Fibroblast of skin of right biceps (primary cell): ENCODE results near the gene NPB.

ENCODE experiments used
- DNase-seq: peaks from one replicate; pipeline ENCODE4 v3.0.0-alpha.2; 2013

Gene NPB

GRCh38 chr17:81870131-81870980, 31.7 kb upstream of the NPB start:
- DNase-seq = peak; percentile 57

DNA sequence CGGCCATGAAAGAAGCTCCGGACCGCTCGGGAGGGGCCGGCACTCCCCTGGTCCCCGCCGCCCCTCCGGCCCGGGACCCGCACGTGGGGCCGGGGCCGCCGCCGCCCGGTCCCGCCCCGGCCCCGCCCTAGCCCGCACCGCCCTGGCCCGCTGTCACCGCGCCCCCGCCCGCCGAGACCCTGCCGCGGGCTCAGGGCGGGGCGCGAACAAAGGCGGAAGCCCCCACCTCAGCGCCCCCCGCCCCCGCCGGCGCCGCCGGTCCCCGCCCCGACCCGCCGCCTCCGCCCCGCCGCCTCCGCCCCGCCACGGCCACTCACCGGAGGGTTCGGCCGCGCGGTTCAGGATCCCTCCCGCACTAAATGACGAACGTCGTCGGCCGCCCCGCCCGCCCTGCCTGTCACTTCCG, 31.1 kb upstream of the NPB start, which contains the start of gene ARHGDIA:
ARHGDIA (minus strand) TSS at position 357 of the 406 bp plus-strand sequence. CDS start 1,407 bp downstream, outside the sequence.
- no peak for DNase-seq

GRCh38 chr17:81871387-81872230, 30.4 kb upstream of the NPB start:
- DNase-seq = peak; percentile 91

- no peak for DNase-seq
These were observed 24.5 kb upstream of the NPB start for GRCh38 chr17:81877569-81877968.

DNA sequence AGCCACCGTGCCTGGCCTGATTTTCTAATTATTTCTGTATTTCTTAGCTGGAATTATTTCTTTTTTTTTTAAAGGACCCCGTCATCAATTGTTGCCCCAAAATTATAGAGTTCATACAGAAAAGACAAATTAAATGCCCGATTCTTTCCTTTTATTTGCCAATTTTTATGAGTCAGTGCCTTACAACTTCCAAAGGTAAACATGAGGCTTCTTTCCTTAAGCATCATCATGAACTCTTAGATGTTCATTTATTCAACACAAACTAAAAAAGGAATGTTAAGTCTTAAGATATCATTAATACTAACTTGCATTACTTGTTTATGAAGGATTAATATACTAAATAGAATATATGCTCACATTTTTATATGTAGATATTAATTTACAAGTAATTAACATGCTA, 23.7 kb upstream of the NPB start:
- no peak for DNase-seq

DNA sequence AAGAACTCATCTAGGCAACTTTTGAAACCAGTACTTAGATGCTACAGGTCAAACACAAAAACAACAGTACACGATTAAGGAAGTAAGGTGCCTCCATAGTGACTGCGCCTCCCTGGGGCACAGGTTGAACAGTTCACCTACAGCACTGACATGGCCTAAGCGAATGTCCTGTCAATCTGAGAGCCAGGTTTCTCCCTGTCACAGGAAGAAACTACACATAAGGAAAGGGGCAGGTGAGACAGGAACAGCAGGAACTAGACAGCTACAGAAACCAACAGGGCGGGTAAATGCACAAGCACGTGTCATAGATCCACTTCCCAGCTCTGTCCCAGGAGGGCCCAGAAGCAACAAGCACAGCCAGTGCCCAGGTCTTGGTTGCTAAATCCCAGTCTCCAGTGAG, 22.9 kb upstream of the NPB start:
- DNase-seq = no peak

DNA sequence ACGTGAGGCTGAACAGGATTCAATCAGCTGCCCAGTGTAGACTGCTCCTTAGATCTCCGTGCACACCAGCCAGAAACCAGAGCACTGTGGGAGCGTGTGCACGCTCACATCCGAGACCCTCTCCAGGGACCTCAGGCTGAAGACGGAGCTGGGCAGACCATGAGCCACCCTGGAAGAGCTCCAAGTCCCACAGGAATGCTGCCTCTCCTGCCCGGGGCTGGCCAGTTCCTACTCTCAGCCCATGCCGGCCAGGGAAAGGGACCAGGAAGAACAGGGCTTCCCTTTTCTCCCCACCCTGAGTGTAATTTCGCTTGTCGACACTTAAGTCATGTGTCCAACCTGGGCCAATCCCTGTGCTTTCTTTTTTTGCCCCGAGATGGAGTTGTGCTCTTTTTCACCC, 17.5 kb upstream of the NPB start:
- peak; percentile 14 for DNase-seq

DNA sequence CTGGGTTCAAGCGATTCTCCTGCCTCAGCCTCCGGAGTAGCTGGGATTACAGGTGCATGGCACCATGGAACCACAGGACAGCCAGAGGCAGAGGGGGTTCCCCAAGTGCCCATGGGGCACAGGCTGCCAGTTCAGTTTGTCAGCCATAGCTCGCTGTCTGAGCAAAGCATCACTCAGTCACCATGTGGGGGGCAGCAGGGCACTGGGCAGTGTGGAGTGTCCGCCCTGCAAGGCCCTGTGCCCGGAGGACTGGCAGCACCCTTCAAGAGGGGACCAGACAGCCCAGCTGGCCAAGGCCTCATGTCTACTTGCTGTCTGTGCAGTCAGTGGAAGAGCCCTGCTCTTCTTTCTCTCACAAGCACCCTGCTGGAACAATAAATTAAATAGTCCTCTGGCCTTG, 17.1 kb upstream of the NPB start:
- no peak for DNase-seq

DNA sequence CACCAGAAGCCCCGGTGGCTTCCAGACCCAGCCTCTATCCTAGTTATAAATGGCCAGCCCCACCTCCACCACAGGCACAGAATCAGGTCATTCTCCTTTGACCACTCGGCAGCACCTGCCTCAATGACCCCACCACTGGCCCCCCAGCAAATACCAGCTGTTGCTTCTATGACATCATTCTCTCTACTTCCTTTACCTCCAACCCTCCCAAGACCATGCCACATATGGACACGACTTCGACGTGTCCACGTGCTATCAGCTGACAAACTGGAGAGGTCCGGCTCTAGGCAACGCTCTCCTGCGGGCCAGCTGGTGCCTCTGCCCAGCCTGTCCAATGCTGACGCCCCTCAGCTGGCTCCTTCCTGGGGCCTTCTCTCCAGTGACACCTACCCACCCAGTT, 16.6 kb upstream of the NPB start:
- DNase-seq = no peak

DNA sequence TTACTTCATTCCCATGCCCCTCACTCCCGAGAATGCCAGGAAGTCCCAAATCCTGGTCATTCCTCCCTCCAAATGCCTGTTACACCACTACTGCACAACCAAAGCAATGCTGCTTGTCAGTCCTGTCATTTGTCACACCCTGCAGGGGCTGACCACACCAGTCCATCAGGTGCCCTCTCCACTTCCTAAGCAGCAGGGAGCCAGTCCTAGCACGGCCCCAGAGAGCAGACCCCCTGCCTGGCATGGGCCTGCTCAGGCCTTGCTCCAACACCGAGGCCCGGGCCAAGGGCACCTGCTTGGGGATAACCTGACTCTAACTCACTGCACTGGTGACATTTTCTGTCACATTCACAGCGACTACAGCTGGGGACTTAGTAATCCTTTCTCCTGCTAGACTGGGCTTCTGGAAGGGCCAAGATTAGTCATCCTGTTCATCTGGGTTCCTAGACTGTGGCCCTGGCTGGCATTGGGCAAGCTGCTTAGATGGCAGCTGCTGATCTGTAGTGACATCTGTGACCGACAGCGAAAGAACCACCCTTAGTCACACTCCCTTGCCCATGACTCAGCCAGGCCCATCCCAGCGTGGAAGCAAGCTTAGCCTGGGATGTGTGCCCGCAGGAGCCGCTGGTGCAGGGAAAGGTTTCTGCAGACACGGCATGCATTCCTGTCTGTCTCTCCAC, 16.0 kb upstream of the NPB start:
- peak; percentile 15 for DNase-seq

GRCh38 chr17:81888105-81888987, 13.7 kb upstream of the NPB start:
- DNase-seq = no peak

GRCh38 chr17:81888988-81889595, 12.9 kb upstream of the NPB start:
- DNase-seq = no peak

DNA sequence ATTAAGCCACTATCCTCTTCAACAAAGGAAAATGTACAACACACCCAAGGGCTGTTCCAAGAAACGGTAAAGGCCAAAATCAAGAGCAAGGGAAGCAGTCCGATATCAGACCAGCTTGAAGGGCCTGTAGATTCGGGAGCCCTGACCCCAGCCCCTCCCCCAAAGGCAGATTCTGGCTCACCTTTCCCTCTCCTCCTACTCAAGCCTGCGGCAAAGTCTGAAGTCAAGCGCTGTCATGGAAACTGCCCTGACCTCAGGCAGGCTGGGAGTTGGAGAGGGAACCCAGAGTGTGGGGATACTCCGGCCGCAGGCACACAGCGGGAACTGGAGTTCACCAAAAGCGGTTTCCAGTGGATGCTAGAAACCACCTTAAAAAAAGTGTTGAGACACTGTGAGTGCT, 12.4 kb upstream of the NPB start:
- no peak for DNase-seq

GRCh38 chr17:81890447-81891302, 11.4 kb upstream of the NPB start:
- no peak for DNase-seq

- DNase-seq = no peak
These were observed 10.8 kb upstream of the NPB start for GRCh38 chr17:81891303-81891552.

GRCh38 chr17:81895400-81895799, 6.6 kb upstream of the NPB start:
- no peak for DNase-seq

GRCh38 chr17:81898029-81898866, 3.8 kb upstream of the NPB start:
- peak; percentile 96 for DNase-seq

DNA sequence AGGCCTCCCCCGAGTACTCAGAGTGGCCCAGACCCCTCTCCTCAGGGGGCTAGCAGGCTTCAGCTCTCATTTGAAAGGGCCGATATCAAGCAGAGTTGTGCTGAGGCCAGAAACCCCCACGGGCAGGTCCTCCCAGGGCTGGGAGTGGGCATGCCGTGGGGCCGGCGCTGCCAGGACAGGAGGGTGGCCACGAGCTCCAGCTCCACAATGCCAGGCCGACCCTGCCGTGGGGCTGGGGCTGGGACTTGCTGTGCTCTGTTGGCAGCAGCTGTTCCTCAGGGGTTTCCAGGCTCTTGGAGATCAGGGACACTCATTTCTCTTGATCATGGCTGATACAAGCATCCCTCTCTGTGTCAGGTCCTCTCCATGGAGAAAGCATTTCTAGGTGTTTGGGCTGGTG, 3.2 kb upstream of the NPB start:
- DNase-seq = no peak

DNA sequence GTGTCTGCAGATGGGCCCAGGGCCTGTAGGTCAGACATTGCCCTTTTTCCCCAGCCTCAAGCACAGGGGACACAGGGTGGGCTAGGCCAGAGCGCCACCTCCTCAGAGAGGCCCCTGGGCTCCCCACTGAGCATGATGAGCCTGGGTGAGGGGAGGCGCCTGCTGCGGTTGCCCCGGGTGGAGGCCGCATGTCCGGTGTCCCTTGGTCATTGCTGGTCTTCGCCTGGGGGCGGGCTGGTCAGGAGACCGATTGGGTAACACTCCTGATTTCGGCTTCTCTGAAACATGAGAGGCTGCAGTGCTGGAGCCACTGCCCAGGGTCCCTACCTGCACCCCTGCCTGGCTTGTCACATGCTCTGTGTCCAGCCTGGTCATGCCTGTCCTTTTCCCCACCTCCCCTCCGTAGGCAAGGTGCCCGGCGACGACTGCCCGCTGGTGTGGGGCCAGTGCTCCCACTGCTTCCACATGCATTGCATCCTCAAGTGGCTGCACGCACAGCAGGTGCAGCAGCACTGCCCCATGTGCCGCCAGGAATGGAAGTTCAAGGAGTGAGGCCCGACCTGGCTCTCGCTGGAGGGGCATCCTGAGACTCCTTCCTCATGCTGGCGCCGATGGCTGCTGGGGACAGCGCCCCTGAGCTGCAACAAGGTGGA, 2.4 kb upstream of the NPB start:
- no peak for DNase-seq
